Lower leg skin (tissue), 3 donors: ENCODE measurements around the gene TRAPPC3.

Experiments used
- POLR2A ChIP-seq, 2 donors: fragments of 450-650 bp; IDR thresholded peaks; one replicate each; pipeline ENCODE4 v1.6.1; 2016 to 2017; ENCODE audit warnings: antibody characterized with exemption in 2 of 2, mild to moderate bottlenecking in 1 of 2, moderate library complexity in 1 of 2
- TF ChIP-seq, protein P1 (sequence below), 3 donors: fragments of 450-650 bp; IDR thresholded peaks; one replicate each; pipeline ENCODE4 v1.5.1; 2016; ENCODE audit warnings: antibody characterized with exemption in 3 of 3, mild to moderate bottlenecking in 3 of 3, moderate library complexity in 2 of 3

DNA sequence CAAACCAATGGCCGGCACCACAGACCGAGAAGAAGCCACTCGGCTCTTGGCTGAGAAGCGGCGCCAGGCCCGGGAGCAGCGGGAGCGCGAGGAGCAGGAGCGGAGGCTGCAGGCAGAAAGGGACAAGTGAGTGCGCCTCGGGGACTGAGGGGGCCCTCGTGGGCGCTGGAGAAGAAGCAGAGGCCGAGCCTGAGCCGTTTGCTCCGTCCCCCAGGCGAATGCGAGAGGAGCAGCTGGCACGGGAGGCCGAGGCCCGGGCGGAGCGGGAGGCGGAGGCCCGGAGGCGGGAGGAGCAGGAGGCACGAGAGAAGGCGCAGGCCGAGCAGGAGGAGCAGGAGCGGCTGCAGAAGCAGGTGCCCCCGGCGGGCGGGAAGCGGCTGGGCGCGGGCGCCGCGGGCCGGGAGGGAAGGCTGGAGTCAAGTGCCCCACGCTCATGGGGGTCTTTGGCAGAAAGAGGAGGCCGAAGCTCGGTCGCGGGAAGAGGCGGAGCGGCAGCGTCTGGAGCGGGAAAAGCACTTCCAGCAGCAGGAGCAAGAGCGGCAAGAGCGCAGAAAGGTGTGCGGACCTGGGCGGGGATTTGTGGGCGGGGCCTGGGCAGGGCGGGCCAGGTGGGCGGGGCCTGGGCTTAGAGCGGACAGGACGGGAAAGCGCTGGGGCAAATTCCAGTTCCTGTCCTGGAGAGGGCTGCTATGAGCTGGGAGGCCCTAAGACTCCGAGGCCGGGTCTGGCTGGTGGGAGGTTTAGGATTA lies 29.4 kb upstream of the TRAPPC3 start:
- TF ChIP-seq, protein P1, sequence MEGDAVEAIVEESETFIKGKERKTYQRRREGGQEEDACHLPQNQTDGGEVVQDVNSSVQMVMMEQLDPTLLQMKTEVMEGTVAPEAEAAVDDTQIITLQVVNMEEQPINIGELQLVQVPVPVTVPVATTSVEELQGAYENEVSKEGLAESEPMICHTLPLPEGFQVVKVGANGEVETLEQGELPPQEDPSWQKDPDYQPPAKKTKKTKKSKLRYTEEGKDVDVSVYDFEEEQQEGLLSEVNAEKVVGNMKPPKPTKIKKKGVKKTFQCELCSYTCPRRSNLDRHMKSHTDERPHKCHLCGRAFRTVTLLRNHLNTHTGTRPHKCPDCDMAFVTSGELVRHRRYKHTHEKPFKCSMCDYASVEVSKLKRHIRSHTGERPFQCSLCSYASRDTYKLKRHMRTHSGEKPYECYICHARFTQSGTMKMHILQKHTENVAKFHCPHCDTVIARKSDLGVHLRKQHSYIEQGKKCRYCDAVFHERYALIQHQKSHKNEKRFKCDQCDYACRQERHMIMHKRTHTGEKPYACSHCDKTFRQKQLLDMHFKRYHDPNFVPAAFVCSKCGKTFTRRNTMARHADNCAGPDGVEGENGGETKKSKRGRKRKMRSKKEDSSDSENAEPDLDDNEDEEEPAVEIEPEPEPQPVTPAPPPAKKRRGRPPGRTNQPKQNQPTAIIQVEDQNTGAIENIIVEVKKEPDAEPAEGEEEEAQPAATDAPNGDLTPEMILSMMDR (IDR thresholded peaks at IDR 0.05): no peak
- no peak for TF ChIP-seq POLR2A (IDR thresholded peaks at IDR 0.05)
